HepG2 (cell line): ENCODE results near the gene SHC1. TPM values are rescaled to one million over a fixed set of nuclear protein-coding genes. Genes with fewer than 3 reads are reported as not detected.

Experiments used
- AGO2 ChIP-seq: fragments of 200-400 bp; formaldehyde crosslinking; optimal IDR thresholded peaks from 2 replicates; pipeline ENCODE3; 2017; ENCODE audit warnings: mild to moderate bottlenecking, low read depth, low read length, moderate library complexity
- EEA1 ChIP-seq: sonication (generic); formaldehyde crosslinking; IDR thresholded peaks from 2 replicates; pipeline ENCODE4 v1.5.1; 2020; ENCODE audit warnings: mild to moderate bottlenecking, missing genetic modification reagents, borderline replicate concordance
- HIC2 ChIP-seq: sonication (generic); formaldehyde crosslinking; IDR thresholded peaks from 2 replicates; pipeline ENCODE4 v1.9.0; 2022; ENCODE audit warnings: low read depth, missing genetic modification reagents
- HNF4A ChIP-seq: sonication (generic); formaldehyde crosslinking; IDR thresholded peaks from 2 replicates; pipeline ENCODE4 v1.4.0; 2020; ENCODE audit warnings: missing genetic modification reagents
- HNF4G ChIP-seq, 2 experiments: sonication (generic) in 1 of 2; formaldehyde crosslinking in 1 of 2; IDR thresholded peaks; 2 replicates each; pipeline versions ENCODE4 v1.4.0 to v1.6.1; 2011 to 2020; ENCODE audit warnings: borderline replicate concordance in 2 of 2, low read depth in 2 of 2, mild to moderate bottlenecking in 2 of 2, low read length in 1 of 2, missing genetic modification reagents in 1 of 2, moderate library complexity in 1 of 2
- HOXA3 ChIP-seq: sonication (generic); formaldehyde crosslinking; IDR thresholded peaks from 2 replicates; pipeline ENCODE4 v1.5.0; 2020; ENCODE audit warnings: missing genetic modification reagents
- NR2F2 ChIP-seq: IDR thresholded peaks from 2 replicates; pipeline ENCODE4 v1.6.1; 2012; ENCODE audit warnings: low read depth, inconsistent platforms, borderline replicate concordance
- RBFOX2 ChIP-seq: fragments of 200-400 bp; formaldehyde crosslinking; IDR thresholded peaks from 2 replicates; pipeline ENCODE4 v1.6.1; 2017; ENCODE audit warnings: low read depth, mild to moderate bottlenecking, low read length
- SRSF4 ChIP-seq: fragments of 200-400 bp; formaldehyde crosslinking; IDR thresholded peaks from one replicate; pipeline ENCODE4 v1.6.1; 2018; ENCODE audit warnings: mild to moderate bottlenecking, low read depth, low read length, moderate library complexity; ENCODE audit not compliant: poor library complexity, severe bottlenecking
- polyA plus RNA-seq, 8 experiments: library from polyadenylated mRNA; depleted of rRNA in 3 of 8; stranded (reverse) in 7 of 8; unstranded in 1 of 8; fragments of >200 nt; fragmentation: Illumina TruSeq in 4 of 8; extraction: Trizol in 4 of 8; gene quantifications; 2 replicates each; pipeline versions ENCODE4 v1.2.1 to v1.2.3, GENCODE V29; 2011 to 2016; ENCODE audit warnings: low read depth in 4 of 8, missing spikeins in 1 of 8, mixed read lengths in 1 of 8; ENCODE audit not compliant: insufficient read depth in 1 of 8
- total RNA-seq, 5 experiments: library from RNA; depleted of rRNA; stranded (reverse); fragments of >200 nt; fragmentation: Illumina TruSeq; extraction: Trizol; gene quantifications; 2 replicates each; pipeline ENCODE4 v1.2.3, GENCODE V29; 2016; ENCODE audit warnings: low read depth in 1 of 5
- TF ChIP-seq, protein P1 (sequence below): sonication (generic); formaldehyde crosslinking; IDR thresholded peaks from 2 replicates; pipeline ENCODE4 v1.5.1; 2020; ENCODE audit warnings: mild to moderate bottlenecking, missing genetic modification reagents, moderate library complexity
- TF ChIP-seq, protein P2 (sequence below): sonication (generic); formaldehyde crosslinking; IDR thresholded peaks from 2 replicates; pipeline ENCODE4 v1.4.0; 2020; ENCODE audit warnings: missing genetic modification reagents, borderline replicate concordance
- TF ChIP-seq, protein P3 (sequence below): sonication (generic); formaldehyde crosslinking; IDR thresholded peaks from 2 replicates; pipeline ENCODE4 v1.4.0; 2020; ENCODE audit warnings: missing genetic modification reagents

SHC1 gene
- total and polyA plus RNA-seq, 2 of the 13 experiments (the other 11 are each of a cell fraction or from before 2014, with no cell fraction given), result 52.0 to 137 TPM

DNA sequence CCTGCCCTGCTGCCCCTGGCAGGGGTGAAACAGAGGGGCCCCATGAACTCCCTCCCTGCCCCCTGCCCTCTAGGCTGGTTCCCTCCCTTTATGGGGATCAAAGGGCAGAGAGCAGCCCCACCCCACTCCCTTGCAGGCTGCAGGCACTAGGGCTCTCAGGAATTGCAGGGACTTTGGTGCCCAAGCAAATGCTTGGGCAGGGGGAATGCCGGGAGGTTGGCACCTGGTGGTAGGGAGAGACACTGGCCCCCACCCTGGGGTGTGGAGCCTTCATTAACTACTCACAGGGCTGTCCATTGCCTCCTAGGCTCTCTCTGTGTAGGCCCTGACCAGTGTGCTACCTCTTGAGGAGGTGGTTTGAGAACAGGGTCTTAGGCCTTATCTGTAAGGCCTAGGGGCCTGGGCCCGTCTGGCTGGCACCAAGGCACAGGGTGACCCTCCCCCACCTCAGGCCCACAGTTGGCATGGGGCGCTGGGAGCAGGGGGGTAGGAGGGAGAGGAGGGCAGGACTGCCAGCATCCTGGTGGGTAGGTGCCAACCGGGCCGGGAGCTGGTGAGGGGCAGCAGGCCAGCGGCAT, 36.8 kb upstream of the SHC1 start (continued):
- TF ChIP-seq, protein P1, sequence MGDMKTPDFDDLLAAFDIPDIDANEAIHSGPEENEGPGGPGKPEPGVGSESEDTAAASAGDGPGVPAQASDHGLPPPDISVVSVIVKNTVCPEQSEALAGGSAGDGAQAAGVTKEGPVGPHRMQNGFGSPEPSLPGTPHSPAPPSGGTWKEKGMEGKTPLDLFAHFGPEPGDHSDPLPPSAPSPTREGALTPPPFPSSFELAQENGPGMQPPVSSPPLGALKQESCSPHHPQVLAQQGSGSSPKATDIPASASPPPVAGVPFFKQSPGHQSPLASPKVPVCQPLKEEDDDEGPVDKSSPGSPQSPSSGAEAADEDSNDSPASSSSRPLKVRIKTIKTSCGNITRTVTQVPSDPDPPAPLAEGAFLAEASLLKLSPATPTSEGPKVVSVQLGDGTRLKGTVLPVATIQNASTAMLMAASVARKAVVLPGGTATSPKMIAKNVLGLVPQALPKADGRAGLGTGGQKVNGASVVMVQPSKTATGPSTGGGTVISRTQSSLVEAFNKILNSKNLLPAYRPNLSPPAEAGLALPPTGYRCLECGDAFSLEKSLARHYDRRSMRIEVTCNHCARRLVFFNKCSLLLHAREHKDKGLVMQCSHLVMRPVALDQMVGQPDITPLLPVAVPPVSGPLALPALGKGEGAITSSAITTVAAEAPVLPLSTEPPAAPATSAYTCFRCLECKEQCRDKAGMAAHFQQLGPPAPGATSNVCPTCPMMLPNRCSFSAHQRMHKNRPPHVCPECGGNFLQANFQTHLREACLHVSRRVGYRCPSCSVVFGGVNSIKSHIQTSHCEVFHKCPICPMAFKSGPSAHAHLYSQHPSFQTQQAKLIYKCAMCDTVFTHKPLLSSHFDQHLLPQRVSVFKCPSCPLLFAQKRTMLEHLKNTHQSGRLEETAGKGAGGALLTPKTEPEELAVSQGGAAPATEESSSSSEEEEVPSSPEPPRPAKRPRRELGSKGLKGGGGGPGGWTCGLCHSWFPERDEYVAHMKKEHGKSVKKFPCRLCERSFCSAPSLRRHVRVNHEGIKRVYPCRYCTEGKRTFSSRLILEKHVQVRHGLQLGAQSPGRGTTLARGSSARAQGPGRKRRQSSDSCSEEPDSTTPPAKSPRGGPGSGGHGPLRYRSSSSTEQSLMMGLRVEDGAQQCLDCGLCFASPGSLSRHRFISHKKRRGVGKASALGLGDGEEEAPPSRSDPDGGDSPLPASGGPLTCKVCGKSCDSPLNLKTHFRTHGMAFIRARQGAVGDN (CRISPR knock-in tag), result peak; percentile 64
- TF ChIP-seq SRSF4, result no peak
- TF ChIP-seq, protein P2, sequence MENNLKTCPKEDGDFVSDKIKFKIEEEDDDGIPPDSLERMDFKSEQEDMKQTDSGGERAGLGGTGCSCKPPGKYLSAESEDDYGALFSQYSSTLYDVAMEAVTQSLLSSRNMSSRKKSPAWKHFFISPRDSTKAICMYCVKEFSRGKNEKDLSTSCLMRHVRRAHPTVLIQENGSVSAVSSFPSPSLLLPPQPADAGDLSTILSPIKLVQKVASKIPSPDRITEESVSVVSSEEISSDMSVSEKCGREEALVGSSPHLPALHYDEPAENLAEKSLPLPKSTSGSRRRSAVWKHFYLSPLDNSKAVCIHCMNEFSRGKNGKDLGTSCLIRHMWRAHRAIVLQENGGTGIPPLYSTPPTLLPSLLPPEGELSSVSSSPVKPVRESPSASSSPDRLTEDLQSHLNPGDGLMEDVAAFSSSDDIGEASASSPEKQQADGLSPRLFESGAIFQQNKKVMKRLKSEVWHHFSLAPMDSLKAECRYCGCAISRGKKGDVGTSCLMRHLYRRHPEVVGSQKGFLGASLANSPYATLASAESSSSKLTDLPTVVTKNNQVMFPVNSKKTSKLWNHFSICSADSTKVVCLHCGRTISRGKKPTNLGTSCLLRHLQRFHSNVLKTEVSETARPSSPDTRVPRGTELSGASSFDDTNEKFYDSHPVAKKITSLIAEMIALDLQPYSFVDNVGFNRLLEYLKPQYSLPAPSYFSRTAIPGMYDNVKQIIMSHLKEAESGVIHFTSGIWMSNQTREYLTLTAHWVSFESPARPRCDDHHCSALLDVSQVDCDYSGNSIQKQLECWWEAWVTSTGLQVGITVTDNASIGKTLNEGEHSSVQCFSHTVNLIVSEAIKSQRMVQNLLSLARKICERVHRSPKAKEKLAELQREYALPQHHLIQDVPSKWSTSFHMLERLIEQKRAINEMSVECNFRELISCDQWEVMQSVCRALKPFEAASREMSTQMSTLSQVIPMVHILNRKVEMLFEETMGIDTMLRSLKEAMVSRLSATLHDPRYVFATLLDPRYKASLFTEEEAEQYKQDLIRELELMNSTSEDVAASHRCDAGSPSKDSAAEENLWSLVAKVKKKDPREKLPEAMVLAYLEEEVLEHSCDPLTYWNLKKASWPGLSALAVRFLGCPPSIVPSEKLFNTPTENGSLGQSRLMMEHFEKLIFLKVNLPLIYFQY (CRISPR knock-in tag), result 0 out of 2 replicates have a peak, but pooled peaks have one; percentile 30
- TF ChIP-seq RBFOX2, result peak; percentile 44; the same call in 1 of the 2 replicates
- TF ChIP-seq HNF4G (IDR thresholded peaks at IDR 0.05; ENCODE audit: borderline replicate concordance, low read depth, low read length), result peak; percentile 85
- 0 out of 2 replicates have a peak, but pooled peaks have one; percentile 27 for TF ChIP-seq HNF4G (CRISPR knock-in tag; IDR thresholded peaks at IDR 0.05; ENCODE audit: borderline replicate concordance, low read depth)
- TF ChIP-seq AGO2, result peak; percentile 44
- TF ChIP-seq NR2F2, result peak; percentile 44; the same call in 1 of the 2 replicates
- 0 out of 2 replicates have a peak, but pooled peaks have one; percentile 18 for TF ChIP-seq HOXA3
- peak; percentile 98 for TF ChIP-seq HIC2 (CRISPR knock-in tag)
- TF ChIP-seq, protein P3, sequence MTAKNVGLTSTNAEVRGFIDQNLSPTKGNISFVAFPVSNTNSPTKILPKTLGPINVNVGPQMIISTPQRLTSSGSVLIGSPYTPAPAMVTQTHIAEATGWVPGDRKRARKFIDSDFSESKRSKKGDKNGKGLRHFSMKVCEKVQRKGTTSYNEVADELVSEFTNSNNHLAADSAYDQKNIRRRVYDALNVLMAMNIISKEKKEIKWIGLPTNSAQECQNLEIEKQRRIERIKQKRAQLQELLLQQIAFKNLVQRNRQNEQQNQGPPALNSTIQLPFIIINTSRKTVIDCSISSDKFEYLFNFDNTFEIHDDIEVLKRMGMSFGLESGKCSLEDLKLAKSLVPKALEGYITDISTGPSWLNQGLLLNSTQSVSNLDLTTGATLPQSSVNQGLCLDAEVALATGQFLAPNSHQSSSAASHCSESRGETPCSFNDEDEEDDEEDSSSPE (CRISPR knock-in tag), result 0 out of 2 replicates have a peak, but pooled peaks have one; percentile 30
- peak; percentile 86 for TF ChIP-seq HNF4A (CRISPR knock-in tag)
- TF ChIP-seq EEA1 (CRISPR knock-in tag), result no peak
